ENCODE results near the gene FAM83D. TPM values are rescaled to one million over a fixed set of nuclear protein-coding genes. Genes with fewer than 3 reads are reported as not detected.
"Not testable (repeated sequence)": the region's sequence is repeated elsewhere in the genome, so short reads cannot be mapped to it uniquely, and the experiment has no call there.

Gene FAM83D
- total RNA-seq, 1 donor from 2014 or later, result 0.20 TPM

DNA sequence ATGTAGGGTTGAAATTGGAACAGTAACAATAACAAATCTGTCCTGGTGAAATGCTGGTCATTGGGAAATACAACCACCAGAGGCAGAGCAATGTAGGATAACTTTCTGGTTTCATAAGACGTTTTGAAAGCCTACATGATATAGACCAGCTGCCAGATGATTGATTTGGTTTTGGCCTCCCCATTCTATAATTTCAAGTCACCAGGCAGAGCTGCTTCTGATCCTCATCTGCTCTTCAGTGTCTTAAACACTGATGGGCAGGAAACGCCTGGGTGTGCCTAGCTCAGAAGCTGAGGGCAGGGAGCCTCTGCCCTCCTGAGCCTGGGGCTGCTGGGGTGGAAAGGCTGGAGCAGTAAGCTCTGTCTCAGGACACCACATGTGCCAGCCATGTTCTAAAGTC is 60.4 kb downstream of the FAM83D start:
- intact Hi-C loops (cut with micrococcal nuclease), result no loop called here
- peak; percentile 42 for ATAC-seq
- no peak for DNase-seq

DNA sequence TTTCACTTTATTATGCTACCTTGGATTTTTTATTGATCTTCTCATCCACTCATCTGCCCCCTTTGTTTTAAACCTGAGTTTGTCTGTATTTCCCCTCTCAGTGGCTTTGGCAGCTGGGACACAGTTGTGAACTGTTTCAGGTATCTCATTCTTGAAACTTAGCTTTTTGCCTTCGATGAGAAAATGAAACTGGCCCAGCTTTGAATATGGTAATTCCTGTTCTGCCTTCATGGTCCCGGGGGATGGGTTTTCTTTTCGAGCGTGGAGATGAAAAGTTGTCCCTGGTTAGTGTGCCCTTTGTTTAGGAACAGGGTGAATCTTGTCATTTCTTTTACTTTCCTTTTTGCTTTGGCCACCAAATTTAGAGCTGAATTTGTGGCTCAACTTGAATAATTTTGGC is 61.6 kb downstream of the FAM83D start:
- ATAC-seq (no peak), DNase-seq (no peak)
- intact Hi-C loops (cut with micrococcal nuclease), result no loop called here

DNA sequence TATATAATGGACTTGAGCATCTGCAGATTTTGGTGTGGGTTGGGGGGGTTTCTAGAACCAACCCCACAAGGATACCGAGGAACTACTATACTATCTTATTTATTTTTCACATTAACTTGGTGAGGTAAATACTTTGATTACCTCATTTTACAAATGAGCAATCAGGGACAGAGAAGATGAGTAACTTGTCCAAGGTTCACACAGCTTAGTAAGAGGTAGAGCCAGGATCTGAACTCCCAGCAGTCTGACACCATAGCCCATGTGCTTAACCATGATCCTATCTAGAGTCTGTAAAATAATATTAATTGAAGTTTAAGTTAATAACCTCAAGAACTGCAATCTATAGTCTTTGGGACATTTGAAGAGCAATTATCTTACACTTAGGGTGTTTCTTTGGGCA is 64.5 kb downstream of the FAM83D start:
- ATAC-seq, result no peak
- intact Hi-C loops (cut with micrococcal nuclease), result no loop called here
- no peak for DNase-seq

GRCh38 chr20:38991814-38992704 is 65.8 kb downstream of the FAM83D start:
- DNase-seq (no peak), ATAC-seq (no peak)
- intact Hi-C loops (cut with micrococcal nuclease), result no loop called here

GRCh38 chr20:38995536-38996044 is 69.4 kb downstream of the FAM83D start:
- intact Hi-C loops (cut with micrococcal nuclease), result no loop called here
- ATAC-seq, result peak; percentile 38

DNA sequence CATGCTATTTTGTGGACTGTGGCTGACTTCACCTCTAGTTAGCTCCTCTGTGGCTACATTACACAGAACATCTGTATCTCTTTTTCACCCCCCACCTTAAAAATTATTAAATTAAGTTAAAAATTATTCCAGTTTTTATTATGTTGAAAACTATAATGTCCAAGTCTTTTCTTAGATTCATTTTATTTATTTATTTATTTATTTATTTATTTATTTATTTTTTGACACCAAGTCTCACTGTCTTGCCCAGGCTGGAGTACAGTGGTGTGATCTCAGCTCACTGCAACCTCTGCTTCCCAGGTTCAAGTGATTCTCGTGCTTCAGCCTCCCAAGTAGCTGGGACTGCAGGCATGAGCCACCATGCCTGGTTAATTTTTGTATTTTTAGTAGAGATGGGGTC is 70.6 kb downstream of the FAM83D start:
- ATAC-seq; intact Hi-C loops (cut with micrococcal nuclease); DNase-seq: not testable (repeated sequence)

More at GRCh38 chr20:38995536-38996044, 69.4 kb downstream of the FAM83D start:
- no peak for DNase-seq

- intact Hi-C loops (cut with micrococcal nuclease), result no loop called here
- ATAC-seq, result no peak
- DNase-seq, result no peak
These were observed 71.4 kb downstream of the FAM83D start for GRCh38 chr20:38997622-38998021.

GRCh38 chr20:38999217-38999616 is 73.0 kb downstream of the FAM83D start:
- ATAC-seq, result no peak

GRCh38 chr20:38999965-39000910 is 74.0 kb downstream of the FAM83D start:
- ATAC-seq, result no peak
- no peak for DNase-seq
- intact Hi-C loops (cut with micrococcal nuclease), result no loop called here

More at GRCh38 chr20:38999217-38999616, 73.0 kb downstream of the FAM83D start:
- no peak for DNase-seq
- intact Hi-C loops (cut with micrococcal nuclease), result no loop called here

Other genes starting within 250 kb of the FAM83D start
- gene SLC32A1, start 201.9 kb upstream of the FAM83D start, total RNA-seq, result not detected
- gene ACTR5, start 178.0 kb upstream of the FAM83D start, total RNA-seq, result 3.2 TPM
- gene PPP1R16B, start 120.7 kb upstream of the FAM83D start, total RNA-seq, result 9.4 TPM
- 15.4 TPM for gene DHX35, start 35.9 kb downstream of the FAM83D start, total RNA-seq

Data from left ventricle myocardium superior (tissue), 1 donor.